Measurements from ENCODE around the gene OLIG1. TPM values are rescaled to one million over a fixed set of nuclear protein-coding genes. Genes with fewer than 3 reads are reported as not detected.

The OLIG1 gene
- total and polyA plus RNA-seq, 7 donors, result 0.07 to 3.4 (median 0.34) TPM; not detected in 1

GRCh38 chr21:33029975-33030461, 39.9 kb upstream of the OLIG1 start:
- Histone ChIP-seq H3K4me3 (no peak overlapping the region), H3K9me3 (no peaks in the 10 kb centered on the region), H3K36me3 (ENCODE audit: insufficient read depth in 1 of 2, low read depth in 1 of 2) (no peaks in the 10 kb centered on the region), H3K27ac (no peak overlapping the region), H3K27me3 (ENCODE audit: insufficient read depth in 3 of 3, low read length in 2 of 3) (peaks cover 0 to 96% (median 51%) of the 10 kb centered on the region in 3 donors), H3K4me1 (no peaks in the 10 kb centered on the region)
- TF ChIP-seq CTCF (IDR thresholded peaks at IDR 0.05), result no peak
- ATAC-seq (no peak), DNase-seq (no peak)
- WGBS, 3 donors, result 62 to 69% (median 65%) methylated on average over 10 of the region's 10 CpGs
- intact Hi-C loops (cut with DNase I), result no loop called here

GRCh38 chr21:33030633-33031032, 39.3 kb upstream of the OLIG1 start:
- H3K4me3 ChIP-seq, result no peak overlapping the region
- TF ChIP-seq CTCF (IDR thresholded peaks at IDR 0.05), result no peak
- ATAC-seq, result no peak
- DNase-seq, result no peak
- 48 to 53% (median 49%) methylated on average over 6 of the region's 6 CpGs for WGBS, 3 donors
- H3K36me3 ChIP-seq (ENCODE audit: insufficient read depth in 1 of 2, low read depth in 1 of 2), result no peaks in the 10 kb centered on the region
- H3K27ac ChIP-seq, result no peak overlapping the region
- H3K27me3 ChIP-seq (ENCODE audit: insufficient read depth in 3 of 3, low read length in 2 of 3), result peaks cover 0 to 90% (median 45%) of the 10 kb centered on the region in 3 donors
- H3K4me1 ChIP-seq, result no peaks in the 10 kb centered on the region
- H3K9me3 ChIP-seq, result no peaks in the 10 kb centered on the region
- intact Hi-C loops (cut with DNase I), result no loop called here

GRCh38 chr21:33031152-33031911, 38.6 kb upstream of the OLIG1 start:
- H3K27me3 ChIP-seq (ENCODE audit: insufficient read depth in 3 of 3, low read length in 2 of 3), result peaks cover 0 to 83% (median 38%) of the 10 kb centered on the region in 3 donors
- H3K4me1 ChIP-seq, result no peaks in the 10 kb centered on the region
- DNase-seq, result no peak
- no peak overlapping the region for H3K4me3 ChIP-seq
- WGBS, 3 donors, result 61 to 67% (median 63%) methylated on average over 10 of the region's 10 CpGs
- H3K27ac ChIP-seq, result no peak overlapping the region
- H3K9me3 ChIP-seq, result no peaks in the 10 kb centered on the region
- no peaks in the 10 kb centered on the region for H3K36me3 ChIP-seq (ENCODE audit: insufficient read depth in 1 of 2, low read depth in 1 of 2)
- intact Hi-C loops (cut with DNase I), result no loop called here
- TF ChIP-seq CTCF (IDR thresholded peaks at IDR 0.05), result no peak
- no peak for ATAC-seq

GRCh38 chr21:33032434-33033047, 37.4 kb upstream of the OLIG1 start:
- Histone ChIP-seq H3K27me3 (ENCODE audit: insufficient read depth in 3 of 3, low read length in 2 of 3) (peaks cover 0 to 71% (median 26%) of the 10 kb centered on the region in 3 donors), H3K36me3 (ENCODE audit: insufficient read depth in 1 of 2, low read depth in 1 of 2) (no peaks in the 10 kb centered on the region)
- intact Hi-C loops (cut with DNase I), result no loop called here

More at GRCh38 chr21:33032434-33033047, 37.4 kb upstream of the OLIG1 start:
- Histone ChIP-seq H3K9me3 (no peaks in the 10 kb centered on the region), H3K4me3 (no peak overlapping the region), H3K4me1 (no peaks in the 10 kb centered on the region), H3K27ac (no peak overlapping the region)
- DNase-seq, result no peak
- no peak for TF ChIP-seq CTCF (IDR thresholded peaks at IDR 0.05)
- WGBS, 3 donors, result 43 to 66% (median 57%) methylated on average over 10 of the region's 10 CpGs
- ATAC-seq, result no peak

Data from psoas muscle (tissue), 8 donors.